GM18511 (cell line): ENCODE measurements around the gene DOP1A.

Experiments
- ATAC-seq: cut with Tn5 transposase; IDR thresholded peaks from one replicate; pipeline ENCODE4 v1.9.1; 2021; ENCODE audit warnings: mild to moderate bottlenecking, moderate library complexity; ENCODE audit not compliant: unreplicated experiment

The DOP1A gene, protein sequence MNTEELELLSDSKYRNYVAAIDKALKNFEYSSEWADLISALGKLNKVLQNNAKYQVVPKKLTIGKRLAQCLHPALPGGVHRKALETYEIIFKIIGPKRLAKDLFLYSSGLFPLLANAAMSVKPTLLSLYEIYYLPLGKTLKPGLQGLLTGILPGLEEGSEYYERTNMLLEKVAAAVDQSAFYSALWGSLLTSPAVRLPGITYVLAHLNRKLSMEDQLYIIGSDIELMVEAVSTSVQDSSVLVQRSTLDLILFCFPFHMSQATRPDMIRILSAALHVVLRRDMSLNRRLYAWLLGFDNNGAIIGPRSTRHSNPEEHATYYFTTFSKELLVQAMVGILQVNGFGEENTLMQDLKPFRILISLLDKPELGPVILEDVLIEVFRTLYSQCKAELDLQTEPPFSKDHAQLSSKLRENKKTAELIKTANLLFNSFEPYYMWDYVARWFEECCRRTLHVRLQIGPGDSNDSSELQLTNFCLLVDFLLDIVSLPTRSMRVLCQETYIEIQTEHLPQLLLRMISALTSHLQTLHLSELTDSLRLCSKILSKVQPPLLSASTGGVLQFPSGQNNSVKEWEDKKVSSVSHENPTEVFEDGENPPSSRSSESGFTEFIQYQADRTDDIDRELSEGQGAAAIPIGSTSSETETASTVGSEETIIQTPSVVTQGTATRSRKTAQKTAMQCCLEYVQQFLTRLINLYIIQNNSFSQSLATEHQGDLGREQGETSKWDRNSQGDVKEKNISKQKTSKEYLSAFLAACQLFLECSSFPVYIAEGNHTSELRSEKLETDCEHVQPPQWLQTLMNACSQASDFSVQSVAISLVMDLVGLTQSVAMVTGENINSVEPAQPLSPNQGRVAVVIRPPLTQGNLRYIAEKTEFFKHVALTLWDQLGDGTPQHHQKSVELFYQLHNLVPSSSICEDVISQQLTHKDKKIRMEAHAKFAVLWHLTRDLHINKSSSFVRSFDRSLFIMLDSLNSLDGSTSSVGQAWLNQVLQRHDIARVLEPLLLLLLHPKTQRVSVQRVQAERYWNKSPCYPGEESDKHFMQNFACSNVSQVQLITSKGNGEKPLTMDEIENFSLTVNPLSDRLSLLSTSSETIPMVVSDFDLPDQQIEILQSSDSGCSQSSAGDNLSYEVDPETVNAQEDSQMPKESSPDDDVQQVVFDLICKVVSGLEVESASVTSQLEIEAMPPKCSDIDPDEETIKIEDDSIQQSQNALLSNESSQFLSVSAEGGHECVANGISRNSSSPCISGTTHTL (N-terminal part only)

DNA sequence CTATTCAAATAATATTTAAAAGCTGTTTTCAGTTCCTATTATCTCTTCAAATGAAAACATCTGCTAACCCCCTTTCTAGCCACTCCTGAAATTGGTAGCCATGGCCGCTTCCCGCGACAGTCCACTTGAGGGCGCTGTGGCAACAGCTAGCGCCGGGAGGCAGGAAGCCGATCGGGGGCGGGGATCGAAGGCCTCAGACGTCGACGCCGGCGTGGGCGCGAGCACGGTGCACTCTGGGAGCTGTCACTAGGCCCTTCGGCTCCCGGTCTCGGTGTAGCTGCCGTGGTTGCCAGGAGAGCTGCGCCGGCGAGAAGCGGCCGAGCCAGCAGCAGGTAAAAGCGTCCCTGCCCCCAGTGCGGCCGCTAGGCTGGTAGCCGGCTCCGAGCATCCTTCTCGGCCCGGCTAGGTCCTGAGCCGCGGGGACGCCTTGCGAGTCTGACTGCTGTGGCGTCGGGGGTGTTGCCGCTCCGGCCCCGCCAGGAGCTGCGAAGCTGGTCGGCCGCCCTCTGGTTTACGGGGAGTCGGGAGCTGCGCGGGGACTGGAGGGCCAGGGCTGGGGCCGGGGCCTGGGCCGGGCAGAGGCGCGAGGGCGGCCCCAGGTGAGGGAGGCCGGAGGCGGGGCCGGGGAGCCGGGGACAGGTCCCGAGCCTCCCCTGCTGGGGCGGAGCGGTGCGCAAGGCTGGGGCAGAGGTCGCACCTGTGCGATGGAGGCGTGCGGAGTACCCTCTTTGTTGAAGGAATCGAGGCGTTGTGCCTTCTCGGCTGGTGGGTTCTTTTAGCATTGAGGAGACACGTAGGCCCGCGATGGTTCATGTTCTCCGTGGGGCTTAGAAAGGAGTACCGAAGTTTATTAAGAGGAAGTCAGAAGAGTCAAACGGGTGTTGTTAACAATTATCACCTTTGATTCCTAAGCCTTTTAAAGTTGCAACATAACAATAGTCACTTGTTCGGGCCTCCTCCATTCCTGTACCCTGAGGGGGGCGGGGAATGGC is at the start of gene DOP1A:
Gene DOP1A (plus strand): TSS at position 224 of the 992 bp plus-strand sequence. CDS start 29,307 bp downstream, outside the sequence.
- peak; percentile 81 for ATAC-seq

DNA sequence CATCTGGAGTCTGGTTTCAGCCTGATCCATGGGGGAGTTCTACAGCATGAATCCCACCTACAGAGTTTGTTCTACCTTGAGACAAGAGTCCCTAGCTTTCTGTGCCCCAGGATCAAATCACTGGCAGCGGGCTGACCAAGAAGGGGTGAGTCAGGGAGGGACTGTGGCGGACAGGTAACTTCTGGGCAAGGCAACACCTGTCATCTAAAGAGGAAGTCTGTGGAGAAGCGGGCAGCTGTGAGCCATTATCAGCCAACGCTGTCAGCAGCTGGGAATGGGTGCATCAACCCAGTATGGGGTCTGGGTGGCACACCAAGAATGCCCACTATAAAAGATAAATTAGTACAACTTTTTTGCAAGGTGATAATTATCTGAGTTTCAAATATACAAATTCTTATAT is 47.7 kb upstream of the DOP1A start:
- no peak for ATAC-seq

DNA sequence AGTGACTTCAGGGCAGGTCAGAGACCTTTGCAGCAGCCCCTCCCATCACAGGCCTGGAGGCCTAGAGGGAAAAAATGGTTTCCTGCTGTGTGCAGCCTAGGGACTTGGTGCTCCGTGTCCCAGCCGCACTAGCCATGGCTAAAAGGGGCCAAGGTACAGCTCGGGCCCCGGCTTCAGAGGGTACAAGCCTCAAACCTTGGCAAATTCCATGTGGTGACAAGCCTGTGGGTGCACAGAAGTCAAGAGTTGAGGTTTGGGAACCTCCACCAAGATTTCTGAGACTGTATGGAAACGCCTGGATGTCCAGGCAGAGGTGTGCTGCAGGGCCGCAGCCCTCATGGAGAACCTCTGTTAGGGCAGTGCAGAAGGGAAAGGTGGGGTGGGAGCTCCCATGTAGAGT is 35.8 kb upstream of the DOP1A start:
- ATAC-seq = no peak

DNA sequence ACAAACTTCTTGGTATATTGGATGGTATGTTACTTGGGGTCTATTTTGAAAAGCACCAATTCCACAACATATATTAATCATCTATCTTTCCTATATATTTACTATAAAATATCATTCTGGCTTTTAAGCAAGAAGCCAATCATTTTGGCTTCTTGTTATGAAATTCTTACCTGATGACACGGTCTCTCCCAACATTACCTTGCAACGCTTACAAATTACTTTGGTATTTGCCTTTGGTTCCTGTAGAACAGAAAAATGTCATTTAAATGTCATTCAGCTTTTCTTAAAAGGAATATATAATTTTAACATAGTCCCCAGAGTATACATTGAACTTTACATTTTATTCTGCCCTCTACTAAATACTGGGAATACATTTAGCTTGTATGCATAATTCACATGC is 29.2 kb upstream of the DOP1A start:
- ATAC-seq = no peak

DNA sequence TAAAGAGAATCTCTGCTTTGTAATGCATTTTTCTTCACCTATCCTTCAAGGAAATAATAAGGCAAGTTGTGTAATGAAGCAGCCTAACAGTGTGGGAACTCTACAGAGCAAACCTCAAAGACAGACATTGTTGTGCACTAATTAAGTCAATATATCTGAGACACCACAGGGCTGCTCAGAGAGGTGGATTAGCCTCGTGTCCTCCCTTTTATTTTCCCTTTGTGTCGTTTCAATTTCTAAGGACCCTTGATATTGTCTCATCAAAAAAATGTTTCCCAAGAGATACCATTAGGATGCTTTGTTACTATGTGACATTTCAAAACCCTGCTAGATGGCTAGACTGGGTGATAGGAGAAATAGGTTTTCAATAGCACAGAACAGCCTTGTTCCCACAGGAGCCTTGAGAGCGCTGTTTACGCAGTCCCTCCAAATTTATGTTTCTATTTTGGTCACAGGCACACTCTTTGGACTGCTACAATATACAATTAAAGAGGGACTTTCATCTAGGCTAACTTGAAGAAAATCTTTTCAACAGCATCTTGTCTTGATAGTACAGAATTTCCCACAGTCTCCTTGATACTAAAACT is 24.9 kb upstream of the DOP1A start:
- ATAC-seq = no peak

DNA sequence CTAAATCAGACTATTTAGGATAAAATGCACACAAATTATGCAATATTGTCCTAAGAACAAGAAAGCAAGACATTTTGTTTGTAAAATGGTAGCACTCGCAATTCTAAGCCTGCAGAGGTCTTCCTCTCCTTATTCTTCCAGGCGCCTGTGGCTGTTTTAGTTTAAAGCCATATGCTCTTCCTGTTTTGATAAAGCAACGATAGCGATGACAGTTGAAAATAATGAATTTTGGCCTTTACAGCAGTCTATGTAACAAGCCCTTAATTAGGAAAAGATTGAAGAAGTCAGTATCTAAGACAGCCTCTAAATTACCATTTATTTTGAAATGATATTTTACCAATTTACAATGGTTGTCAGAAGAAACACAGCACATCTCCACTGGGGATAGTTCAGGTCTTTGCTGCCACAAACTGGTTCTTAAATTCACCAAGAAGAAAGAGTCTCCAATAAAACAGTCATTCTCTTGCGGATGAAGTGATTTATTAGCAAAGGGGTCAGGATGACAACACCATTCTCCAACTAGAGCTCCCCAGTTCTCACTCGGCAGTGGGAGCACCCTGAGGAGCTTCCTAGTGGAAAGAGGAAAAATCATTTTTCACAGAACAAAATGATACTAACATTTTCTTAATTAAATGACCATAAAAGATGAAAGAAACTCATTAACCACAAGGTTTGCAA is 23.2 kb upstream of the DOP1A start:
- ATAC-seq = no peak

DNA sequence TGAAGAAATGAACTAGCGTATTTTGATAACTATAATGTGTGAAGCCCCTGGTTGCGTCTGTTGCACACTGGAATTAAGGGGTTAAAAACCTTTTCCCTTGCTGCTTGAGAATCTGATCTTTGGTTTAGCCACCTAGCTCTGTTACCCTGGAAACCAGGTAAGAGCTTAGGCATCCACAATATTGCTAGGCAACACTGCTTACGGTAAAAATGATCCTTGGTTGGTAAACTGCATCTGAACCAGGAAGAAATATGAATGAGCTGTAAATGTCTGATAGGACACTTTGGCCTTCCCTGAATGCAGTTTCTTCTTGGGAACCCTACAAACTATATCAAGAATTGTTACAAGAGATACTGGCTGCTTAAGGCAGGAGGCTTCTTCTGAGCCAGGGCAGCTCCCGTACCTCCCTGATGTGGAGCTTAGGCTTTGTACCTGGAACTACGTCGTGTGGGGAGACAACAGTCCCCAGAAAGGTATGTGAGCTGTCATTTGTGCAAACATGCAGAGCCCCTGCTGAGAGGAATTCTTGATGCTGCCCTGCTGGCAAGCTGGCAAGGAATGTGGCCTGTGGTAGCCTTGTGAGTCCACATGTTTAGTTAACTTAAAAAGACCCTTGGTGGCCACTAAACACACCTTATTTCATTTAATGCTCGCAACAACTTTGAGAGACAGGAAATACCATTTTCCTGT is 20.3 kb upstream of the DOP1A start:
- ATAC-seq = no peak

DNA sequence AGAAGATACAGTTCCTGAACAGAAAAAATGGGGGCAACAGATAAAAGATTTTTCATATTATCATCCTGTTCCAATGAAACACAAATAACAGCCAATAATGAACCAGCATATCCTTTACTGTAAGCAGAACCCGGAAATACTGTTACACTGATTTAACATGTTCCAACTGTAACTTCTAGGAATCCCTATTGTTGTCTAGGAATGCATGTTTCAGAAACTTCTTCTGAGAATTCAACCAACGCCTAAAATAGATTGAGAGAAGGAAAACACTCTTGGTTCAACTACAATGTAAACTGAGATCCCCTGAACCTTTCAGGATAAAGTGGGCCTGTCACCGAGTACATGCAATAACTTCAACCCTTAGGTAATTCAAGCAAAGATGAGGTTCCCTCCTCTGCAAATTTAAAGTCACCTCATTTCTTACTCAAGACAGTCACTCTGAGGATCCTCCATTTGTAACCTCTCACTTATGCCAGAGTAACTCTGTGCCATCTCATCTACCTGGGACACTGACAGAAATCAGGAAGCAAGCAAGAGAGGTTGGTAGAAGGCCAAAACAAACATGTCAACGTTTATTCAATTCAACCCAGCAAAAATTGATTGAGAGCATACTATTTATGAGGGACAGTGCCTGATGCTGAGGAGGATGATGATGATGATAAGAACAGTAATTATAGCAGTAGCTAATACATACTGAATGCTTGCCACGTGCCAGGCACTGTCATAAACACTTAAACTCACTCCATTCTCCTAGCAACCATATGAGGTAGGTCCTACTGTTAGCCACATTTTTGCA is 15.9 kb upstream of the DOP1A start:
- ATAC-seq = no peak

DNA sequence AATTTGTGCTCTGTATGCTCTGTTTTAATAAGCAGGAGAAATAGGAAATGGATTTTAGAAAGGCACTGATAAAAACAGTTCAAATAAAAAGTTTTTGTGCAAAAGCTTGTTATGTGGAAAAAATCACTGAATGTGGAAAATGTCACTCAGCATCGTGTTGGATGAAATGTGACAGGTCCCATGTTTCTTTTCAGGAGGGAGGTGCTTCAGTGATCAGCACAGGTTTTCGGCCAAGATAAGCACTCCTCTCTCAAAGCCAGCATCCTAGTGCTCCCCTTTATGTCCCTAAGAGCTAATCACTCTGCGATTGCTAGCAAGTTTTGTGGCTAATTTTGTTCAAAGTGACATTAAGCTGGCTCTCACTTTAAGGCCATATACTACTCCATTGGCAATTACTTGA is 13.8 kb upstream of the DOP1A start:
- no peak for ATAC-seq

DNA sequence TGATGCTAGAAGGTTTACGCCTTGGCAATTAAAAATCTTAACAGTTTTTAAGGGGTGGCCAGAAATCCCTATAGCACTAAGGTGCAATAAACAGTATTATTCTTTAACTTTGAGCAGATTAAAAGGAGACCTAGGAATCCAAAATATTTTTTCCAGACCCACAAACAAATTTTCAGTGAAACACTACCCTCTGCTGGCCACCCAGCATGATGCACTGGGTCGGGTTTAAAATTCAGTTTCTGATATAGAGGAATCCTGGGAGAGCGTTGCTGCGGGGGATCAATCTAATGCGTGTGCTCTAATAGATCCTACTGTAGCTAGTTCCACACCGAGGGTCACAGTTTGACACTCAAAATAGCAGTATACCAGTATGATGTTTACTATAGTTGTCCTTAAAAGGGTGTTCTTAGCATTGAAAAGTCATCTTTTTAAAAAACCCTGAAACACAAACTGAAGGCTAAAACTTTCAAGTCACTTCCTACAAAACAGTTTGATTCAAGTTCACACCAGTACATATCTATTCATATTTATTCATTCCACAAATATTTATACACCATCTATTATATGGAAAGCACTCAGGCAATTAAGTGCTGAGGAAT is 12.0 kb upstream of the DOP1A start:
- peak; percentile 59 for ATAC-seq

DNA sequence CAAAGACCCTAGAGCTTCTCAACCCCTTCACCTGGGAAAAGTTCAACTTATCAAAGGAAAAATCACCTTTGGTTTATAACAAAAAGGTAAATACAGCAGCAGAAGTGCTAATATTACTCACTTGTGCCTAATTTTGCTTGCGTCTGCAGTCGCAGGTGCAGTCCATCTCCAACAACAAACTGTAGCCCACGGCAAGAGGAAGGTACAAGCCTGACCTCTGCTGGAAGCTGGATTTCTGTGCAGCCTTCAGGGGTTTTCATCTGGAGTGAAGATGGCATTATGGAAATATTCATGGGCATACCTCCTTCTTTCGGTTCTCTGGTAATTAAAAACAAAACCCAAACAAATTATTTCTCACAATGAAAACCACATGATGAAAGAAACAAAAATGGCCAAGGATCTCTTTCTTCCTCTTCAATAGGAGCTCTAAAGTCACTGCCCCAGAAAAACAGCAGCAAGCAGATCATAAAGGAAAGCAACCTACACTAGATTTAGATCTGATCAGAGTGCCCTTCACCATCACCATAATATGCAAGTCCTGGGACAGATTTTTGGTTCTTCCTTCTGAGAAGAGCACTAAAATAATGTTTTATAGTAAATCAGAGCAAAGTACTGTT is 9.7 kb upstream of the DOP1A start:
- ATAC-seq = peak; percentile 80

DNA sequence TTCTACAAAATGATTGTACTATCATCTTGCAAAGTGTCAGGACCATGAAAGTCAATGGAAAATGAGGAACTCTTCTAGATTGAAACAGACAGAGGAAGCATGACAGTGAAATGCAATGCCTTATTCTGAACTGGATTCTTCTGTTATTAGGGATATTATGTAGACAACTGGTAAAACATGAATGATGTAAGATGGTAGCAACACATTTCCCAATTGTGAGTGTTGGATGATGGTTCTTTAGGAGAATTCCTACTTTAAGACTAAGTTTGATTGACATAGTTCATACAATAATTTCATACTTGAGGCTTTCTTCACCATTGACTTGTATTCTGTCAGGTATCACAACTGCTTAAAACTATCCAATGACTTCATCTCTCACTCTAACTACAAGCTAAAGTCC is 6.3 kb upstream of the DOP1A start:
- no peak for ATAC-seq

DNA sequence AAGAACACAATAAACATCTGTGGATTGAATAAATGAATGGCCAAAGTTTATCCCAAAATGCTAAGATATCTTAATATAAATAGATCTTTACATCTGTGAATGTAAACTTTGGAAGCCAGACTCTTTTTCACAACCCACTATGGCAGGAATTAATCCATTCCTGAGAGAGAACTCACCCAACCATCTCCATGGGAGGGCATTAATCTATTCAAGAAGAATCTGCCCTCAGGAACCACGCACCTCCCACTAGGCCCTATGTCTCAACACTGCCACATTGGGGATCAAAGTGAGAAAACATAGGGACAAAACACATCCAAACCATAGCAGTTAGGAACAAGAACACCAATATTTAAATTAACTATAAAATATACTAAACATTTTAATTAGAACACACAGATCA is 5.2 kb upstream of the DOP1A start:
- no peak for ATAC-seq

DNA sequence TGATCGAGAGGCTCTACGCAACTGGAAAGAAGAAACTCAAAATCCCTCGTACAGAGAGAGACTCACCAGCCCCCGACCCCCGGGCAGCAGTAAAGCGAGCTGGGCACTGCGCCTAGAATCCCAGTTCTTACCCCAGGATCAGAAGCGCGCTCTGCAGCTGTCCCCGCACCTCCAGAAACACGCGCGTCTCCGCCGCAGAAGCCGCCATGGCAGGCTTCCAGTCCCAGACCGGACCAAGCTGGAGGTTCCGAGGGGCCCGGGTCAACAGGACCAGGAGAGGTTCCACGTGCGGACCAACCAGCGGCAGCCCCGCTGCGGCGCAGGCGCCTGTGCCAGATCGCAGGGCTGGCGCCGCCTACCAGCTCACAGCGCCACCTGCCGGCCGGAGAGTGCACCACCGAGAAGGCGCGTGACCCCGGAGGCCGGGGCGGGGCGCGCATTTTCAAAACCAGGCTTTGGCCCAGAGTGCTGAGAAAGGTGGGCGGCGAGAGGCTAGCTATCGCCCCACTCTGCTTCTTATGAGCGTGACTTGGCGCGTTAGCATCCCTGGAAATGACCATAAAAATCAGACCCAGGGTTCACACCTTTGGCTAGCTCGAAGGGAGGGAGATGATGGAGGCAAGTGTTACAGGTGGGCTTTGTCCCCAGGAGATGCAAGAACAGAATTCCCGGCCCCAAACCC is 1.8 kb upstream of the DOP1A start, which contains the start of gene UBE3D:
Gene UBE3D (minus strand): TSS at position 331 of the 682 bp plus-strand sequence. CDS start 123 bp downstream, at position 208.
- ATAC-seq = peak; percentile 66

DNA sequence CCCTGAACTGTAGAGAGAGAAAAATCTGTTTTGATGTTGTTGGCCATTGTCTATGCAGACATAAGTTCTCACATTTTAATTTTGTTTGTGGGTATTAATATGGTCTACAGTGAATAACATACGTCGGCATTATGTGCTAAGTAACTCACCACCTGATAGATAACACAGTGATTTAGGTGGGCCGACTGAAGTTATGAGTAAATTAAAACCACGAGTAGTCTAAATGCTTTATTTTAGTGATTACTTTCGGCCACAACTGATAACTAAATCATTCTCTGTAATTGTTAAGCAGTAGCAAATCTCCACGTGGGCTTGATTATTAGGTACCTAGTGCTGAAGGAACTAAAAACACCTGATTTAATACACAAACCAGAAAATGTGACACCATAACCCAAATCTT is 1.1 kb downstream of the DOP1A start:
- ATAC-seq = no peak

DNA sequence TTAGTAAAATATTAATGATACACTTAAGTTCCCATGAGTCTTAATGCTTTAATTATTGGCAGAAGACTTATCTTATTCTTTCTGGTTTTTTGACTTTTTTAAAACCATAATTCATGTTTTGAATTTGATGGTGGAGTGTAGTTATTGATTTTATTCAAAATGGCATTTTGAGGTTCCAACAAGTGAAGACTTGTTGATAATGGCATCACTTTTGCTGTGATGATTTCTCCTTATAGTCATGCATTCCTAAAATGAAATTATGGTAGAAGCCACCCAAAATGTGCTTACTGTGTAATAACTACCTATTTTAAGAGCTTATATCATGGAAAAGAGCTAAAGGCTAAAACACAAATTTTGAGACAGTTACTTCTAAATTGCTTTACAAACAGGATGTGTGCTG is 2.2 kb downstream of the DOP1A start:
- no peak for ATAC-seq
